ENCODE measurements around the gene LRRC2. TPM values are rescaled to one million over a fixed set of nuclear protein-coding genes. Genes with fewer than 3 reads are reported as not detected.

Gene LRRC2
- total and polyA plus RNA-seq, 2 of the 13 experiments (the other 11 are each of a cell fraction or from before 2014, with no cell fraction given), result 0.27 to 0.58 TPM

GRCh38 chr3:46488735-46489361 lies 77.3 kb downstream of the LRRC2 start (continued):
- TF ChIP-seq, protein P1, sequence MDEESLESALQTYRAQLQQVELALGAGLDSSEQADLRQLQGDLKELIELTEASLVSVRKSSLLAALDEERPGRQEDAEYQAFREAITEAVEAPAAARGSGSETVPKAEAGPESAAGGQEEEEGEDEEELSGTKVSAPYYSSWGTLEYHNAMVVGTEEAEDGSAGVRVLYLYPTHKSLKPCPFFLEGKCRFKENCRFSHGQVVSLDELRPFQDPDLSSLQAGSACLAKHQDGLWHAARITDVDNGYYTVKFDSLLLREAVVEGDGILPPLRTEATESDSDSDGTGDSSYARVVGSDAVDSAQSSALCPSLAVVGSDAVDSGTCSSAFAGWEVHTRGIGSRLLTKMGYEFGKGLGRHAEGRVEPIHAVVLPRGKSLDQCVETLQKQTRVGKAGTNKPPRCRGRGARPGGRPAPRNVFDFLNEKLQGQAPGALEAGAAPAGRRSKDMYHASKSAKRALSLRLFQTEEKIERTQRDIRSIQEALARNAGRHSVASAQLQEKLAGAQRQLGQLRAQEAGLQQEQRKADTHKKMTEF (CRISPR knock-in tag; IDR thresholded peaks at IDR 0.05), result peak; percentile 37; the same call in 1 of the 2 replicates
- TF ChIP-seq, protein P2, sequence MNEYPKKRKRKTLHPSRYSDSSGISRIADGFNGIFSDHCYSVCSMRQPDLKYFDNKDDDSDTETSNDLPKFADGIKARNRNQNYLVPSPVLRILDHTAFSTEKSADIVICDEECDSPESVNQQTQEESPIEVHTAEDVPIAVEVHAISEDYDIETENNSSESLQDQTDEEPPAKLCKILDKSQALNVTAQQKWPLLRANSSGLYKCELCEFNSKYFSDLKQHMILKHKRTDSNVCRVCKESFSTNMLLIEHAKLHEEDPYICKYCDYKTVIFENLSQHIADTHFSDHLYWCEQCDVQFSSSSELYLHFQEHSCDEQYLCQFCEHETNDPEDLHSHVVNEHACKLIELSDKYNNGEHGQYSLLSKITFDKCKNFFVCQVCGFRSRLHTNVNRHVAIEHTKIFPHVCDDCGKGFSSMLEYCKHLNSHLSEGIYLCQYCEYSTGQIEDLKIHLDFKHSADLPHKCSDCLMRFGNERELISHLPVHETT (CRISPR knock-in tag; conservative IDR thresholded peaks at IDR 0.05), result no peak
- no peak for TF ChIP-seq ZNF33B (CRISPR knock-in tag; IDR thresholded peaks at IDR 0.05)
- TF ChIP-seq, protein P3, sequence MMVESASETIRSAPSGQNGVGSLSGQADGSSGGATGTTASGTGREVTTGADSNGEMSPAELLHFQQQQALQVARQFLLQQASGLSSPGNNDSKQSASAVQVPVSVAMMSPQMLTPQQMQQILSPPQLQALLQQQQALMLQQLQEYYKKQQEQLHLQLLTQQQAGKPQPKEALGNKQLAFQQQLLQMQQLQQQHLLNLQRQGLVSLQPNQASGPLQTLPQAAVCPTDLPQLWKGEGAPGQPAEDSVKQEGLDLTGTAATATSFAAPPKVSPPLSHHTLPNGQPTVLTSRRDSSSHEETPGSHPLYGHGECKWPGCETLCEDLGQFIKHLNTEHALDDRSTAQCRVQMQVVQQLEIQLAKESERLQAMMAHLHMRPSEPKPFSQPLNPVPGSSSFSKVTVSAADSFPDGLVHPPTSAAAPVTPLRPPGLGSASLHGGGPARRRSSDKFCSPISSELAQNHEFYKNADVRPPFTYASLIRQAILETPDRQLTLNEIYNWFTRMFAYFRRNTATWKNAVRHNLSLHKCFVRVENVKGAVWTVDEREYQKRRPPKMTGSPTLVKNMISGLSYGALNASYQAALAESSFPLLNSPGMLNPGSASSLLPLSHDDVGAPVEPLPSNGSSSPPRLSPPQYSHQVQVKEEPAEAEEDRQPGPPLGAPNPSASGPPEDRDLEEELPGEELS (CRISPR knock-in tag; IDR thresholded peaks at IDR 0.05), result no peak
- peak; percentile 52; the same call in 1 of the 2 replicates for TF ChIP-seq HBP1 (CRISPR knock-in tag; IDR thresholded peaks at IDR 0.05; ENCODE audit: low read depth)
- peak; percentile 96 for TF ChIP-seq XBP1 (CRISPR knock-in tag; IDR thresholded peaks at IDR 0.05)

Measured in HepG2 (cell line).